Neural crest cell (in vitro differentiated cells): ENCODE measurements around the gene RRAD. TPM values are rescaled to one million over a fixed set of nuclear protein-coding genes. Genes with fewer than 3 reads are reported as not detected.

Source experiments
- DNase-seq: peaks from one replicate; pipeline ENCODE4 v3.0.0; 2021; ENCODE audit warnings: low read depth, mixed read lengths, low spot score
- H3K27ac Mint-ChIP-seq: one replicate; pipeline ENCODE4 v1.8.0; 2021; ENCODE audit warnings: mild to moderate bottlenecking, mixed read lengths; ENCODE audit not compliant: unreplicated experiment
- H3K27me3 Mint-ChIP-seq: 2 replicates; pipeline ENCODE4 v1.8.0; 2021; ENCODE audit warnings: low read depth, mild to moderate bottlenecking, mixed read lengths
- H3K36me3 Mint-ChIP-seq: 2 replicates; pipeline ENCODE4 v1.8.0; 2021; ENCODE audit warnings: low read depth, mild to moderate bottlenecking, mixed read lengths
- H3K4me1 Mint-ChIP-seq: 2 replicates; pipeline ENCODE4 v1.8.0; 2021; ENCODE audit warnings: mixed read lengths
- H3K4me3 Mint-ChIP-seq: one replicate; pipeline ENCODE4 v1.8.0; 2021; ENCODE audit warnings: mild to moderate bottlenecking, mixed read lengths
- H3K9me3 Mint-ChIP-seq: 2 replicates; pipeline ENCODE4 v1.8.0; 2021; ENCODE audit warnings: mixed read lengths
- total RNA-seq: library from RNA; stranded (reverse); gene quantifications from 2 replicates; pipeline ENCODE4 v1.2.1, GENCODE V29; 2021
- TF ChIP-seq, protein P1 (sequence below): fragments of 200-600 bp; sonication (generic); conservative IDR thresholded peaks from 2 replicates; pipeline ENCODE4 v1.5.0; 2021; ENCODE audit warnings: antibody characterized with exemption, mild to moderate bottlenecking

RRAD gene
- total RNA-seq, 1 donor from 2014 or later: 0.54 TPM

DNA sequence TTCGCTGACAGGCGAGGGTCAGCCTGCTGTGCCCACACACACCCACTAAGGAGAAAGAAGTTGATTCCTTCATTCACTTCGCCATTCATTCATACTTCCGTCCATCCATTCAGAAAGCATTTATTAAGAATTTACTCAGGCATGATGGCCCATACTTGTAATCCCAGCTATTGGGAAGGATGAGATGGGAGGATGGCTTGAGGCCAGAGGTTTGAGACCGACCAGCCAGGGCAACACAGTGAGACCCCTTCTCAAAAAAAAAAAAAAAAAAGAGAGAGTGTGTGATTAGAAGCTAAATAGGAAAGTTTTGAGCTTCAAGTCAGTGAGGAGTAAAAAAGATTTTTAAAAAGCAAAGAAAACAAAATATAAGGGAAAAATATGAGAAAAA, 18.7 kb upstream of the RRAD start:
- H3K27ac Mint-ChIP-seq: no peak overlapping the region
- H3K36me3 Mint-ChIP-seq: peaks cover 4% of the 10 kb centered on the region
- H3K4me3 Mint-ChIP-seq: no peak overlapping the region
- H3K9me3 Mint-ChIP-seq: no peaks in the 10 kb centered on the region
- no peaks in the 10 kb centered on the region for H3K4me1 Mint-ChIP-seq
- no peak for DNase-seq
- H3K27me3 Mint-ChIP-seq: peaks cover 5% of the 10 kb centered on the region
- TF ChIP-seq, protein P1, sequence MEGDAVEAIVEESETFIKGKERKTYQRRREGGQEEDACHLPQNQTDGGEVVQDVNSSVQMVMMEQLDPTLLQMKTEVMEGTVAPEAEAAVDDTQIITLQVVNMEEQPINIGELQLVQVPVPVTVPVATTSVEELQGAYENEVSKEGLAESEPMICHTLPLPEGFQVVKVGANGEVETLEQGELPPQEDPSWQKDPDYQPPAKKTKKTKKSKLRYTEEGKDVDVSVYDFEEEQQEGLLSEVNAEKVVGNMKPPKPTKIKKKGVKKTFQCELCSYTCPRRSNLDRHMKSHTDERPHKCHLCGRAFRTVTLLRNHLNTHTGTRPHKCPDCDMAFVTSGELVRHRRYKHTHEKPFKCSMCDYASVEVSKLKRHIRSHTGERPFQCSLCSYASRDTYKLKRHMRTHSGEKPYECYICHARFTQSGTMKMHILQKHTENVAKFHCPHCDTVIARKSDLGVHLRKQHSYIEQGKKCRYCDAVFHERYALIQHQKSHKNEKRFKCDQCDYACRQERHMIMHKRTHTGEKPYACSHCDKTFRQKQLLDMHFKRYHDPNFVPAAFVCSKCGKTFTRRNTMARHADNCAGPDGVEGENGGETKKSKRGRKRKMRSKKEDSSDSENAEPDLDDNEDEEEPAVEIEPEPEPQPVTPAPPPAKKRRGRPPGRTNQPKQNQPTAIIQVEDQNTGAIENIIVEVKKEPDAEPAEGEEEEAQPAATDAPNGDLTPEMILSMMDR: no peak

DNA sequence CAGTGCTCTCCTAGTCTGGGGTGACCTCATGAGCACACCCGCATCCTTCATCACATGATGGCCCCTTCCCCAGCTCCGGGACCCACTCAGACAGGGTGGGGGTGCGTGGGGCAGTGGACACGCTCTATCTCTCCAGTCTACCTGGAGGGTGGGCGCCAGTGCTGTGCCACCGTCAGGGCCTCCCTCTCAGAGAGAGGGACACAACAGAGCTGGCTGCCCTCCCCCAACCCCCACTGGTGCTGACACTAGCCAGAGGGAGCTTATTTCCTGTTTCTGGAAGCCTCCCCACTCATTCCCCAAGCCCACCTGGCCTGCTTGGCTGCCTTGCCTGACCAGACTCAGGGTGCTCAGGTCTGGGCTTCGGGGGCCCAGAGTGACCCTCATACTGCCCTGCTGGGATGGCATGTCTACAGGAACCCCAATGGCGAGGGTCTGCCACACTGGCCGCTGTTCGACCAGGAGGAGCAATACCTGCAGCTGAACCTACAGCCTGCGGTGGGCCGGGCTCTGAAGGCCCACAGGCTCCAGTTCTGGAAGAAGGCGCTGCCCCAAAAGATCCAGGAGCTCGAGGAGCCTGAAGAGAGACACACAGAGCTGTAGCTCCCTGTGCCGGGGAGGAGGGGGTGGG, 18.2 kb upstream of the RRAD start:
- Mint-ChIP-seq H3K27me3 (peaks cover 5% of the 10 kb centered on the region), H3K4me1 (no peaks in the 10 kb centered on the region), H3K4me3 (no peak overlapping the region), H3K27ac (no peak overlapping the region), H3K9me3 (no peaks in the 10 kb centered on the region), H3K36me3 (peaks cover 4% of the 10 kb centered on the region)
- no peak for DNase-seq
- TF ChIP-seq, protein P1: no peak

DNA sequence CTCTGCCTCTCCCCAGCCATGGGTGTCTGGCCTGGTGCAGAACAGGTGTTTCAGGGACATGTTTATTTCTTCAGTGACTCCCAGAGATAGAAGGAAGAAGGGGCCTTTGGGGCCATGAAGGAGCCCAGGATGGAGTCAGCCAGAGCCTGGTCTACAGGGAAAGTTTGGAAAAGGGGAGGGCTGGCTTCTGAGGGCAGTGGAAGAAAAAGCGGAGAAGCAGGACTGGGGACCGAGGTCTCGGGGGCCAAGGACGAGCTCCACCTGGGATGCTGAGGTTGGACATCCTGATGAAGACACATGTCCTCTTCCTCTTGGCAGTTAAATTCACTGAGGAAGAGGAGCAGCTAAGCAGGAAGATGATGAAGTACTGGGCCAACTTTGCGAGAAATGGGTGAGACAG, 17.6 kb upstream of the RRAD start:
- Mint-ChIP-seq H3K4me1 (no peaks in the 10 kb centered on the region), H3K4me3 (no peak overlapping the region), H3K36me3 (peaks cover 4% of the 10 kb centered on the region), H3K27me3 (peaks cover 5% of the 10 kb centered on the region), H3K9me3 (no peaks in the 10 kb centered on the region), H3K27ac (no peak overlapping the region)
- TF ChIP-seq, protein P1: no peak
- no peak for DNase-seq

DNA sequence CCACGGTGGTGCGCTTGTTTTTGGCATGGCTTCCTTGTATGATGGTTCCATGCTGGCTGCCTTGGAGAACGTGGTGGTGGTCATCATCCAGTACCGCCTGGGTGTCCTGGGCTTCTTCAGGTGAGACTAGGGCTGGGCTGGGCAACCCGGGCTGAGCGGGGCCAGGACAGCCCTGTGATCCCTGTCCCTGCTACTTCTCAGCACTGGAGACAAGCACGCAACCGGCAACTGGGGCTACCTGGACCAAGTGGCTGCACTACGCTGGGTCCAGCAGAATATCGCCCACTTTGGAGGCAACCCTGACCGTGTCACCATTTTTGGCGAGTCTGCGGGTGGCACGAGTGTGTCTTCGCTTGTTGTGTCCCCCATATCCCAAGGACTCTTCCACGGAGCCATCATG, 14.9 kb upstream of the RRAD start:
- Mint-ChIP-seq H3K36me3 (peaks cover 4% of the 10 kb centered on the region), H3K4me1 (peaks cover 19% of the 10 kb centered on the region), H3K27ac (no peak overlapping the region), H3K27me3 (no peaks in the 10 kb centered on the region), H3K4me3 (no peak overlapping the region), H3K9me3 (no peaks in the 10 kb centered on the region)
- TF ChIP-seq, protein P1: no peak
- no peak for DNase-seq

DNA sequence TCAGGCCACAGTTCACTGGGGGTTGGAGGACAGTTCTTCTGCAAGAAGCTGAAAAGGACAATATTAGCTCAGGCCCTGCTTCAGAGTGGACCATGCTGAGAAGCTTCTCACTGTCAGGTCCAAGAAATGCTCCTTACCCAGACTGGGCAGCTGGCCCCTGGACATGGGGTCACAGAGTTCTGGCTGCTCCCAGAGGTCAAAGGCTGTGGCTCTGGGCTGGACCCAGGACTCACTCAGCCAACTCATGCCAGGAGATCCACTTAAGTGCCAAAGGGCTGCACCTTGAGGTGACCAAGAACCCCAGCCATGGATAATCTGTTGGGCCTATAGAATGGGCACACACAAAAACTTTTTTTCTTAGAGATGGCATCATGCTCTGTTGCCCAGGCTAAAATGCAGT, 14.0 kb upstream of the RRAD start:
- TF ChIP-seq, protein P1: no peak
- H3K27me3 Mint-ChIP-seq: no peaks in the 10 kb centered on the region
- H3K36me3 Mint-ChIP-seq: peaks cover 4% of the 10 kb centered on the region
- H3K27ac Mint-ChIP-seq: no peak overlapping the region
- H3K4me3 Mint-ChIP-seq: no peak overlapping the region
- peaks cover 23% of the 10 kb centered on the region for H3K4me1 Mint-ChIP-seq
- no peaks in the 10 kb centered on the region for H3K9me3 Mint-ChIP-seq
- DNase-seq: no peak
